ENCODE results near the gene RCHY1.
"Not testable (repeated sequence)": the region's sequence is repeated elsewhere in the genome, so short reads cannot be mapped to it uniquely, and the experiment has no call there.

DNA sequence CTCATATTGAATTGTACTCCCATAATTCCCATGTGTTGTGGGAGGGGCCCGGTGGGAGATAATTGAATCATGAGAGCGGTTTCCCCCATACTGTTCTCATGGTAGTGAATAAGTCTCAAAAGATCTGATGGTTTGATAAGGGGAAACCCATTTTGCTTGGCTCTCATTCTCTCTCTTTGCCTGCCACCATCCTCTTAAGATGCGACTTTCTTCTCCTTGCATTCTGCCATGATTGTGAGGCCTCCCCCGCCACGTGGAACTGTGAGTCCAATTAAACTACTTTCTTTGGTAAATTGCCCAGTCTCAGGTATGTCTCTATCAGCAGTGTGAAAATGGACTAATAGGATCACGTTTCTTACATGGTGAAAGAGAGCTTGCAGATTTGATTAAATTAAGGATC, 23.1 kb upstream of the RCHY1 start:
- TF ChIP-seq, protein P1, sequence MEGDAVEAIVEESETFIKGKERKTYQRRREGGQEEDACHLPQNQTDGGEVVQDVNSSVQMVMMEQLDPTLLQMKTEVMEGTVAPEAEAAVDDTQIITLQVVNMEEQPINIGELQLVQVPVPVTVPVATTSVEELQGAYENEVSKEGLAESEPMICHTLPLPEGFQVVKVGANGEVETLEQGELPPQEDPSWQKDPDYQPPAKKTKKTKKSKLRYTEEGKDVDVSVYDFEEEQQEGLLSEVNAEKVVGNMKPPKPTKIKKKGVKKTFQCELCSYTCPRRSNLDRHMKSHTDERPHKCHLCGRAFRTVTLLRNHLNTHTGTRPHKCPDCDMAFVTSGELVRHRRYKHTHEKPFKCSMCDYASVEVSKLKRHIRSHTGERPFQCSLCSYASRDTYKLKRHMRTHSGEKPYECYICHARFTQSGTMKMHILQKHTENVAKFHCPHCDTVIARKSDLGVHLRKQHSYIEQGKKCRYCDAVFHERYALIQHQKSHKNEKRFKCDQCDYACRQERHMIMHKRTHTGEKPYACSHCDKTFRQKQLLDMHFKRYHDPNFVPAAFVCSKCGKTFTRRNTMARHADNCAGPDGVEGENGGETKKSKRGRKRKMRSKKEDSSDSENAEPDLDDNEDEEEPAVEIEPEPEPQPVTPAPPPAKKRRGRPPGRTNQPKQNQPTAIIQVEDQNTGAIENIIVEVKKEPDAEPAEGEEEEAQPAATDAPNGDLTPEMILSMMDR (IDR thresholded peaks at IDR 0.05), result not testable (repeated sequence)
- TF ChIP-seq, protein P2, sequence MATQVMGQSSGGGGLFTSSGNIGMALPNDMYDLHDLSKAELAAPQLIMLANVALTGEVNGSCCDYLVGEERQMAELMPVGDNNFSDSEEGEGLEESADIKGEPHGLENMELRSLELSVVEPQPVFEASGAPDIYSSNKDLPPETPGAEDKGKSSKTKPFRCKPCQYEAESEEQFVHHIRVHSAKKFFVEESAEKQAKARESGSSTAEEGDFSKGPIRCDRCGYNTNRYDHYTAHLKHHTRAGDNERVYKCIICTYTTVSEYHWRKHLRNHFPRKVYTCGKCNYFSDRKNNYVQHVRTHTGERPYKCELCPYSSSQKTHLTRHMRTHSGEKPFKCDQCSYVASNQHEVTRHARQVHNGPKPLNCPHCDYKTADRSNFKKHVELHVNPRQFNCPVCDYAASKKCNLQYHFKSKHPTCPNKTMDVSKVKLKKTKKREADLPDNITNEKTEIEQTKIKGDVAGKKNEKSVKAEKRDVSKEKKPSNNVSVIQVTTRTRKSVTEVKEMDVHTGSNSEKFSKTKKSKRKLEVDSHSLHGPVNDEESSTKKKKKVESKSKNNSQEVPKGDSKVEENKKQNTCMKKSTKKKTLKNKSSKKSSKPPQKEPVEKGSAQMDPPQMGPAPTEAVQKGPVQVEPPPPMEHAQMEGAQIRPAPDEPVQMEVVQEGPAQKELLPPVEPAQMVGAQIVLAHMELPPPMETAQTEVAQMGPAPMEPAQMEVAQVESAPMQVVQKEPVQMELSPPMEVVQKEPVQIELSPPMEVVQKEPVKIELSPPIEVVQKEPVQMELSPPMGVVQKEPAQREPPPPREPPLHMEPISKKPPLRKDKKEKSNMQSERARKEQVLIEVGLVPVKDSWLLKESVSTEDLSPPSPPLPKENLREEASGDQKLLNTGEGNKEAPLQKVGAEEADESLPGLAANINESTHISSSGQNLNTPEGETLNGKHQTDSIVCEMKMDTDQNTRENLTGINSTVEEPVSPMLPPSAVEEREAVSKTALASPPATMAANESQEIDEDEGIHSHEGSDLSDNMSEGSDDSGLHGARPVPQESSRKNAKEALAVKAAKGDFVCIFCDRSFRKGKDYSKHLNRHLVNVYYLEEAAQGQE (IDR thresholded peaks at IDR 0.05; ENCODE audit: insufficient read depth in 1 of 2, low read depth in 2 of 2, low read length in 1 of 2), result not testable (repeated sequence)
- TF ChIP-seq SIN3A (IDR thresholded peaks at IDR 0.05; ENCODE audit: borderline replicate concordance, insufficient read depth, low read depth, low read length); TCF7L2 (IDR thresholded peaks at IDR 0.05; ENCODE audit: low read depth, low read length): not testable (repeated sequence)

Measured in Panc1 (cell line).